Astrocyte (in vitro differentiated cells and primary cell): ENCODE data around the gene RBFOX2.

Source experiments
- CTCF ChIP-seq: IDR thresholded peaks from 2 replicates; pipeline ENCODE4 v1.5.1; 2011; ENCODE audit warnings: low read depth, mild to moderate bottlenecking, inconsistent platforms, low read length, moderate library complexity; ENCODE audit not compliant: insufficient read depth
- EZH2 ChIP-seq: IDR thresholded peaks from 2 replicates; pipeline ENCODE4 v1.6.1; 2012; ENCODE audit warnings: mild to moderate bottlenecking, low read length, inconsistent platforms; ENCODE audit not compliant: insufficient read depth

- no peak for TF ChIP-seq CTCF
- no peak for TF ChIP-seq EZH2
Observed at GRCh38 chr22:35740616-35741015, 288.0 kb downstream of the RBFOX2 start.
